ENCODE measurements around the gene RCN1.
"Not testable (repeated sequence)": the region's sequence is repeated elsewhere in the genome, so short reads cannot be mapped to it uniquely, and the experiment has no call there.

Gene RCN1

DNA sequence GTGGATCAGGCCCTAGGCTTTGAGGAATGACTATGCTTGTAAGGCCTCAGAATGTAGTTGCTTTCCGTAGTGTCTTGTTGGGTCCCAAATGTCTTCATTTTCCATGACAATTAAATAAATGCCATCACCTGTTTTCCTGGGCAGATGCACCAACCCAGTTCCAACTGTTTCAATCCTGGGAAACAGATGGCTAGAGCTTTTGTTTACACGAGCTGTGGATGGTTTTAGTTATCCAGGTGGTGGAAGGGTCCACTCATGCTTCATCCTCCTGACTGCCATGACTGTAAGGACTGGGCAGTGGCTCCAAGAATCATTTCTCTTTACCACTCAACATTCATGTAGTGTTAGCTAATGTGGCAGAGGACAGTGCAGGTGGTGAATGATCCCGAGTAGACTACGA lies 8.6 kb downstream of the RCN1 start:
- no peak overlapping the region for H3K9ac ChIP-seq (ENCODE audit: low read length)
- TF ChIP-seq, protein P1, sequence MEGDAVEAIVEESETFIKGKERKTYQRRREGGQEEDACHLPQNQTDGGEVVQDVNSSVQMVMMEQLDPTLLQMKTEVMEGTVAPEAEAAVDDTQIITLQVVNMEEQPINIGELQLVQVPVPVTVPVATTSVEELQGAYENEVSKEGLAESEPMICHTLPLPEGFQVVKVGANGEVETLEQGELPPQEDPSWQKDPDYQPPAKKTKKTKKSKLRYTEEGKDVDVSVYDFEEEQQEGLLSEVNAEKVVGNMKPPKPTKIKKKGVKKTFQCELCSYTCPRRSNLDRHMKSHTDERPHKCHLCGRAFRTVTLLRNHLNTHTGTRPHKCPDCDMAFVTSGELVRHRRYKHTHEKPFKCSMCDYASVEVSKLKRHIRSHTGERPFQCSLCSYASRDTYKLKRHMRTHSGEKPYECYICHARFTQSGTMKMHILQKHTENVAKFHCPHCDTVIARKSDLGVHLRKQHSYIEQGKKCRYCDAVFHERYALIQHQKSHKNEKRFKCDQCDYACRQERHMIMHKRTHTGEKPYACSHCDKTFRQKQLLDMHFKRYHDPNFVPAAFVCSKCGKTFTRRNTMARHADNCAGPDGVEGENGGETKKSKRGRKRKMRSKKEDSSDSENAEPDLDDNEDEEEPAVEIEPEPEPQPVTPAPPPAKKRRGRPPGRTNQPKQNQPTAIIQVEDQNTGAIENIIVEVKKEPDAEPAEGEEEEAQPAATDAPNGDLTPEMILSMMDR (IDR thresholded peaks at IDR 0.05; ENCODE audit: insufficient read depth, low read length, poor library complexity, severe bottlenecking), result no peak
- TF ChIP-seq EZH2phosphoT487 (conservative IDR thresholded peaks at IDR 0.05; ENCODE audit: low read length), result no peak
- no peak overlapping the region for H3K4me3 ChIP-seq (ENCODE audit: insufficient read depth, low read length, poor library complexity, severe bottlenecking)
- no peak overlapping the region for H3K4me2 ChIP-seq (ENCODE audit: low read depth, low read length, poor library complexity, severe bottlenecking)
- no peaks in the 10 kb centered on the region for H3K9me3 ChIP-seq (ENCODE audit: insufficient read depth, low read length)
- H3K9me2 ChIP-seq (replicated peaks; ENCODE audit: insufficient read depth, low read length), result no peaks in the 10 kb centered on the region
- no peak overlapping the region for H2AFZ ChIP-seq (ENCODE audit: low read depth, low read length, severe bottlenecking)
- no peaks in the 10 kb centered on the region for H3K27me3 ChIP-seq (ENCODE audit: low read length)
- no peaks in the 10 kb centered on the region for H3K36me3 ChIP-seq (ENCODE audit: low read length)
- H3K27ac ChIP-seq (ENCODE audit: low read depth, low read length), result no peak overlapping the region
- no peaks in the 10 kb centered on the region for H4K20me1 ChIP-seq (ENCODE audit: low read depth, low read length)
- no peaks in the 10 kb centered on the region for H3F3A ChIP-seq (ENCODE audit: insufficient read depth)
- H3K79me2 ChIP-seq (ENCODE audit: insufficient read depth, low read length), result no peaks in the 10 kb centered on the region

DNA sequence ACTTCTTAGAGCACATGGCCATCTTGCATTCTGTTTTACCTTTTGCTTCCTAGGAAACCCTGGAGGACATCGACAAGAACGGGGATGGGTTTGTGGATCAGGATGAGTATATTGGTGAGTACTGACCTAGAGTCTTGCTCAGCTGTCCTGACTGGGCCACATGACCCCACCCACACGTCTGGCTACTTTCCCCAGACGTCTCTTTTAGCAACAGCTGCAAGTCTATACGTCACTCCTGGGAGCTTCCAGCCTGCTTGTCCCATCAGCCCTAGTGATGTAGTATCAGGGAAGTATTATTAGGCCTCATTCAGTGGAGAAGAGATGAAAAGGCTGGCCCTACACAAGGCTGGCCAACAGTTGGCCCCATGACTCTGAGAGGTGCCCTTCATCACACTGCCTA lies 9.6 kb downstream of the RCN1 start:
- H4K20me1 ChIP-seq (ENCODE audit: low read depth, low read length), result no peaks in the 10 kb centered on the region
- no peak overlapping the region for H3K4me2 ChIP-seq (ENCODE audit: low read depth, low read length, poor library complexity, severe bottlenecking)
- no peak overlapping the region for H3K27ac ChIP-seq (ENCODE audit: low read depth, low read length)
- H3K9me2 ChIP-seq (replicated peaks; ENCODE audit: insufficient read depth, low read length), result no peaks in the 10 kb centered on the region
- H3K9me3 ChIP-seq (ENCODE audit: insufficient read depth, low read length), result no peaks in the 10 kb centered on the region
- H3K36me3 ChIP-seq (ENCODE audit: low read length), result no peaks in the 10 kb centered on the region
- no peak overlapping the region for H3K9ac ChIP-seq (ENCODE audit: low read length)
- no peak overlapping the region for H2AFZ ChIP-seq (ENCODE audit: low read depth, low read length, severe bottlenecking)
- H3F3A ChIP-seq (ENCODE audit: insufficient read depth), result no peaks in the 10 kb centered on the region
- TF ChIP-seq, protein P1 (IDR thresholded peaks at IDR 0.05; ENCODE audit: insufficient read depth, low read length, poor library complexity, severe bottlenecking), result no peak
- TF ChIP-seq EZH2phosphoT487 (conservative IDR thresholded peaks at IDR 0.05; ENCODE audit: low read length), result no peak
- no peak overlapping the region for H3K4me3 ChIP-seq (ENCODE audit: insufficient read depth, low read length, poor library complexity, severe bottlenecking)
- H3K79me2 ChIP-seq (ENCODE audit: insufficient read depth, low read length), result no peaks in the 10 kb centered on the region
- no peaks in the 10 kb centered on the region for H3K27me3 ChIP-seq (ENCODE audit: low read length)

- Histone ChIP-seq H4K20me1 (ENCODE audit: low read depth, low read length) (no peaks in the 10 kb centered on the region), H3K4me2 (ENCODE audit: low read depth, low read length, poor library complexity, severe bottlenecking) (no peak overlapping the region), H3F3A (ENCODE audit: insufficient read depth) (no peaks in the 10 kb centered on the region), H3K9me3 (ENCODE audit: insufficient read depth, low read length) (no peaks in the 10 kb centered on the region), H3K4me3 (ENCODE audit: insufficient read depth, low read length, poor library complexity, severe bottlenecking) (no peak overlapping the region), H3K36me3 (ENCODE audit: low read length) (no peaks in the 10 kb centered on the region), H3K9me2 (replicated peaks; ENCODE audit: insufficient read depth, low read length) (no peaks in the 10 kb centered on the region), H3K9ac (ENCODE audit: low read length) (no peak overlapping the region), H2AFZ (ENCODE audit: low read depth, low read length, severe bottlenecking) (no peak overlapping the region), H3K27me3 (ENCODE audit: low read length) (no peaks in the 10 kb centered on the region), H3K27ac (ENCODE audit: low read depth, low read length) (no peak overlapping the region), H3K79me2 (ENCODE audit: insufficient read depth, low read length) (no peaks in the 10 kb centered on the region)
- TF ChIP-seq EZH2phosphoT487 (conservative IDR thresholded peaks at IDR 0.05; ENCODE audit: low read length), result no peak
- TF ChIP-seq, protein P1 (IDR thresholded peaks at IDR 0.05; ENCODE audit: insufficient read depth, low read length, poor library complexity, severe bottlenecking), result no peak
Observed at GRCh38 chr11:32101791-32102190, 10.9 kb downstream of the RCN1 start.

GRCh38 chr11:32103121-32103719 lies 12.3 kb downstream of the RCN1 start:
- not testable (repeated sequence) for H3K79me2 ChIP-seq (ENCODE audit: insufficient read depth, low read length); H3K4me3 ChIP-seq (ENCODE audit: insufficient read depth, low read length, poor library complexity, severe bottlenecking); H3K27ac ChIP-seq (ENCODE audit: low read depth, low read length); H3K36me3 ChIP-seq (ENCODE audit: low read length); H3K9me2 ChIP-seq (replicated peaks; ENCODE audit: insufficient read depth, low read length); H3F3A ChIP-seq (ENCODE audit: insufficient read depth); H3K27me3 ChIP-seq (ENCODE audit: low read length); H2AFZ ChIP-seq (ENCODE audit: low read depth, low read length, severe bottlenecking); H3K9me3 ChIP-seq (ENCODE audit: insufficient read depth, low read length); H3K9ac ChIP-seq (ENCODE audit: low read length); H4K20me1 ChIP-seq (ENCODE audit: low read depth, low read length); H3K4me2 ChIP-seq (ENCODE audit: low read depth, low read length, poor library complexity, severe bottlenecking)
